Measurements from ENCODE around the gene EML3.

EML3 gene

GRCh38 chr11:62615521-62615920 lies 2.9 kb upstream of the EML3 start:
- peaks cover 36% of the 10 kb centered on the region for H3K4me1 ChIP-seq (ENCODE audit: low read depth, poor library complexity, severe bottlenecking)
- H3K79me2 ChIP-seq (ENCODE audit: insufficient read depth, low read depth) = no peaks in the 10 kb centered on the region
- no peaks in the 10 kb centered on the region for H4K20me1 ChIP-seq (ENCODE audit: insufficient read depth)
- no peak overlapping the region for H3K27ac ChIP-seq
- H3K4me3 ChIP-seq (IDR thresholded peaks at IDR 0.05; ENCODE audit: insufficient read depth, low read depth, low read length) = no peak overlapping the region
- H2AFZ ChIP-seq (ENCODE audit: low read depth) = no peak overlapping the region
- H3K27me3 ChIP-seq (ENCODE audit: insufficient read depth, low read depth) = no peaks in the 10 kb centered on the region
- no peak overlapping the region for H3K4me2 ChIP-seq
- H3K36me3 ChIP-seq (ENCODE audit: insufficient read depth) = no peaks in the 10 kb centered on the region
- TF ChIP-seq CTCF (conservative IDR thresholded peaks at IDR 0.05; ENCODE audit: low read depth, low read length) = no peak
- no peak overlapping the region for H3K9ac ChIP-seq

- Histone ChIP-seq H3K4me3 (IDR thresholded peaks at IDR 0.05; ENCODE audit: insufficient read depth, low read depth, low read length) (no peak overlapping the region), H3K27me3 (ENCODE audit: insufficient read depth, low read depth) (no peaks in the 10 kb centered on the region), H3K4me2 (no peak overlapping the region), H3K4me1 (ENCODE audit: low read depth, poor library complexity, severe bottlenecking) (peaks cover 28% of the 10 kb centered on the region), H3K27ac (no peak overlapping the region; the same call in 1 of the 2 replicates), H4K20me1 (ENCODE audit: insufficient read depth) (no peaks in the 10 kb centered on the region), H3K79me2 (ENCODE audit: insufficient read depth, low read depth) (no peaks in the 10 kb centered on the region), H2AFZ (ENCODE audit: low read depth) (no peak overlapping the region), H3K36me3 (ENCODE audit: insufficient read depth) (no peaks in the 10 kb centered on the region), H3K9ac (no peak overlapping the region)
- TF ChIP-seq CTCF (conservative IDR thresholded peaks at IDR 0.05; ENCODE audit: low read depth, low read length) = no peak
Observed at GRCh38 chr11:62614275-62614674, 1.7 kb upstream of the EML3 start.

DNA sequence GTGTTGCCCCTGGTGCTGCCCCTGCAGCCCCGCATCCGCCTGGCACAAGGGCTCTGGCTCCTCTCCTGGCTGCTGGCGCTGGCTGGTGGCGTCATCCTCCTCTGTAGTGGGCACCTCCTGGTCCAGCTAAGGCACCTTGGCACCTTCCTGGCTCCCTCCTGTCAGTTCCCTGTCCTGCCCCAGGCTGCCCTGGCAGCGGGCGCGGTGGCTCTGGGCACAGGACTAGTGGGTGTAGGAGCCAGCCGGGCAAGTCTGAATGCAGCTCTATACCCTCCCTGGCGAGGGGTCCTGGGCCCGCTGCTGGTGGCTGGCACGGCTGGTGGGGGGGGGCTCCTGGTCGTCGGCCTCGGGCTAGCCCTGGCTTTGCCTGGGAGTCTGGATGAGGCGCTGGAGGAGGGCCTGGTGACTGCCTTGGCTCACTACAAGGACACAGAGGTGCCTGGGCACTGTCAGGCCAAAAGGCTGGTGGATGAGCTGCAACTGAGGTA lies 760 bp upstream of the EML3 start:
- Histone ChIP-seq H2AFZ (ENCODE audit: low read depth) (no peak overlapping the region), H3K79me2 (ENCODE audit: insufficient read depth, low read depth) (no peaks in the 10 kb centered on the region), H3K4me1 (ENCODE audit: low read depth, poor library complexity, severe bottlenecking) (peaks cover 28% of the 10 kb centered on the region), H3K4me2 (peak overlapping the region; percentile 39; the same call in 1 of the 2 replicates), H3K27me3 (ENCODE audit: insufficient read depth, low read depth) (no peaks in the 10 kb centered on the region), H4K20me1 (ENCODE audit: insufficient read depth) (no peaks in the 10 kb centered on the region), H3K9ac (no peak overlapping the region), H3K4me3 (IDR thresholded peaks at IDR 0.05; ENCODE audit: insufficient read depth, low read depth, low read length) (no peak overlapping the region), H3K27ac (no peak overlapping the region), H3K36me3 (ENCODE audit: insufficient read depth) (no peaks in the 10 kb centered on the region)
- no peak for TF ChIP-seq CTCF (conservative IDR thresholded peaks at IDR 0.05; ENCODE audit: low read depth, low read length)

GRCh38 chr11:62611705-62612365 lies 740 bp downstream of the EML3 start:
- H3K36me3 ChIP-seq (ENCODE audit: insufficient read depth) = no peaks in the 10 kb centered on the region
- no peak overlapping the region for H3K4me3 ChIP-seq (IDR thresholded peaks at IDR 0.05; ENCODE audit: insufficient read depth, low read depth, low read length)
- peaks cover 34% of the 10 kb centered on the region for H3K4me1 ChIP-seq (ENCODE audit: low read depth, poor library complexity, severe bottlenecking)
- no peak for TF ChIP-seq CTCF (conservative IDR thresholded peaks at IDR 0.05; ENCODE audit: low read depth, low read length)
- no peaks in the 10 kb centered on the region for H4K20me1 ChIP-seq (ENCODE audit: insufficient read depth)
- H3K27me3 ChIP-seq (ENCODE audit: insufficient read depth, low read depth) = no peaks in the 10 kb centered on the region
- H3K27ac ChIP-seq = peak overlapping the region; percentile 65
- no peaks in the 10 kb centered on the region for H3K79me2 ChIP-seq (ENCODE audit: insufficient read depth, low read depth)
- H3K4me2 ChIP-seq = peak overlapping the region; percentile 91
- H3K9ac ChIP-seq = peak overlapping the region; percentile 86
- H2AFZ ChIP-seq (ENCODE audit: low read depth) = peak overlapping the region; percentile 66

All from KMS-11 (cell line).